Right lobe of liver (tissue), 6 donors: ENCODE measurements around the gene FAM168A. TPM values are rescaled to one million over a fixed set of nuclear protein-coding genes. Genes with fewer than 3 reads are reported as not detected.
A peak's percentile ranks its signal among the peaks of the same experiment; 100 is the strongest.
"Not testable (repeated sequence)": the region's sequence is repeated elsewhere in the genome, so short reads cannot be mapped to it uniquely, and the experiment has no call there.

Source experiments
- ATAC-seq, 4 donors: fragments of 200-7000 bp; cut with Tn5 transposase; one replicate each; pipeline ENCODE4 v1.9.1; 2020; ENCODE audit warnings: mild to moderate bottlenecking in 4 of 4, moderate library complexity in 4 of 4
- DNase-seq, 3 donors: peaks; one replicate each; pipeline ENCODE4 v3.0.0-alpha.2; 2020
- H3K27ac ChIP-seq, 3 donors: fragments of 200-600 bp; one replicate each; pipeline ENCODE4 v1.8.0; 2022
- H3K27me3 ChIP-seq, 2 donors: fragments of 200-600 bp; one replicate each; pipeline ENCODE4 v1.8.0; 2022
- H3K36me3 ChIP-seq, 4 donors: fragments of 200-600 bp; sonication (generic) in 1 of 4; one replicate each; pipeline versions ENCODE4 v1.5.1 to v1.8.0; 2017 to 2022; ENCODE audit warnings: control low read depth in 1 of 4
- H3K4me1 ChIP-seq, 4 donors: fragments of 200-600 bp; sonication (generic) in 1 of 4; one replicate each; pipeline versions ENCODE4 v1.5.1 to v1.8.0; 2017 to 2022; ENCODE audit warnings: control low read depth in 1 of 4
- H3K4me3 ChIP-seq, 3 donors: fragments of 200-600 bp; one replicate each; pipeline ENCODE4 v1.8.0; 2022
- H3K9me3 ChIP-seq, 4 donors: fragments of 200-600 bp; sonication (generic) in 1 of 4; one replicate each; pipeline versions ENCODE4 v1.5.1 to v1.8.0; 2017 to 2022; ENCODE audit warnings: control low read depth in 1 of 4
- POLR2A ChIP-seq: fragments of 450-650 bp; IDR thresholded peaks from one replicate; pipeline ENCODE4 v1.6.1; 2017; ENCODE audit warnings: antibody characterized with exemption, mild to moderate bottlenecking
- WGBS: methylation state at CpG from one replicate; pipeline ENCODE4 v1.1.6; 2018; ENCODE audit warnings: low coverage, low lambda C conversion rate; ENCODE audit not compliant: insufficient coverage; ENCODE audit errors: missing lambda C conversion rate; 5-methylcytosine and 5-hydroxymethylcytosine counted together
- intact Hi-C, 2 donors: fragments of 100-400 bp; cut with DNase I; formaldehyde crosslinking; loops; one replicate each; pipeline versions ENCODE4 v1.11.2 to v1.14.1; 2022
- total RNA-seq, 6 experiments: library from RNA; depleted of rRNA in 2 of 6; stranded (reverse); fragments of >200 nt in 2 of 6; fragmentation: NEBNext Ultra II Directional in 3 of 6; extraction: Animal tissue kit (Norgen Biotek cat#: 25700) in 3 of 6; gene quantifications; one replicate each; pipeline versions ENCODE4 v1.1.0 to v1.2.4, GENCODE V29; 2016 to 2023
- TF ChIP-seq, protein P1 (sequence below), 4 donors: fragments of 200-600 bp in 3 of 4; fragments of 450-650 bp in 1 of 4; IDR thresholded peaks; one replicate each; pipeline versions ENCODE4 v1.5.1 to v1.8.0; 2016 to 2022; ENCODE audit warnings: antibody characterized with exemption in 4 of 4, mild to moderate bottlenecking in 2 of 4
- donor health status: DM: no; HTN: yes; CAD: no.
- donor health status: DM: no; HTN: no; CAD: no.
- donor health status: DM: no; HTN: no; CAD: no.
- donor health status: DM: no; HTN: yes; CAD: no.
- donor health status: DM: no; HTN: yes; CAD: no.

FAM168A gene
- total RNA-seq, 6 experiments from 2014 or later: 13.0 to 21.5 (median 15.9) TPM

GRCh38 chr11:73585834-73586575, 11.9 kb downstream of the FAM168A start:
- Histone ChIP-seq H3K27me3 (no peaks in the 10 kb centered on the region), H3K4me1 (no peaks in the 10 kb centered on the region), H3K27ac (no peak overlapping the region), H3K9me3 (no peaks in the 10 kb centered on the region), H3K4me3 (no peak overlapping the region), H3K36me3 (no peaks in the 10 kb centered on the region)
- WGBS: 83% methylated on average over 1 of the region's 1 CpG
- intact Hi-C loops: no loop called here
- no peak for DNase-seq
- no peak for ATAC-seq
- no peak for TF ChIP-seq POLR2A
- TF ChIP-seq, protein P1, sequence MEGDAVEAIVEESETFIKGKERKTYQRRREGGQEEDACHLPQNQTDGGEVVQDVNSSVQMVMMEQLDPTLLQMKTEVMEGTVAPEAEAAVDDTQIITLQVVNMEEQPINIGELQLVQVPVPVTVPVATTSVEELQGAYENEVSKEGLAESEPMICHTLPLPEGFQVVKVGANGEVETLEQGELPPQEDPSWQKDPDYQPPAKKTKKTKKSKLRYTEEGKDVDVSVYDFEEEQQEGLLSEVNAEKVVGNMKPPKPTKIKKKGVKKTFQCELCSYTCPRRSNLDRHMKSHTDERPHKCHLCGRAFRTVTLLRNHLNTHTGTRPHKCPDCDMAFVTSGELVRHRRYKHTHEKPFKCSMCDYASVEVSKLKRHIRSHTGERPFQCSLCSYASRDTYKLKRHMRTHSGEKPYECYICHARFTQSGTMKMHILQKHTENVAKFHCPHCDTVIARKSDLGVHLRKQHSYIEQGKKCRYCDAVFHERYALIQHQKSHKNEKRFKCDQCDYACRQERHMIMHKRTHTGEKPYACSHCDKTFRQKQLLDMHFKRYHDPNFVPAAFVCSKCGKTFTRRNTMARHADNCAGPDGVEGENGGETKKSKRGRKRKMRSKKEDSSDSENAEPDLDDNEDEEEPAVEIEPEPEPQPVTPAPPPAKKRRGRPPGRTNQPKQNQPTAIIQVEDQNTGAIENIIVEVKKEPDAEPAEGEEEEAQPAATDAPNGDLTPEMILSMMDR (IDR thresholded peaks at IDR 0.05): no peak

DNA sequence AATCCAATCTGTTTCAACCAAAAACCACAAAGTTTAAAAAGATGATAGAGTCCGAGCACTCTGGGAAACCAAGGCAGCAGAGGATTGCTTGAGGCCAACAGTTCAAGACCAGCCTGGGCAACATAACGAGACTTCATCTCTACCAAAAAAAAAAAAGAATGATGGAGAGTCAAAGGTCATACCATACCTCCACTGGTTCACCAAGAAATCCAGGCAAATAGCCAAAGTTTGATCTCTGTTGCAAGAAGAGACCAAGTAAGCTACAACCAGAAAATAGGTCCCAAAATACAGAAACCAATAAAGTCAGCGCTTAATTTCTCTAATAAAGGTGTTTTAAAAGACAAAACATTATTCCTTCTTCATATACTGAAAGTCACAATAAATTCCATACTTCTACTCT, 13.1 kb downstream of the FAM168A start:
- Histone ChIP-seq H3K36me3 (no peaks in the 10 kb centered on the region), H3K4me3 (no peak overlapping the region), H3K27ac (no peak overlapping the region), H3K9me3 (no peaks in the 10 kb centered on the region), H3K27me3 (no peaks in the 10 kb centered on the region), H3K4me1 (no peaks in the 10 kb centered on the region)
- ATAC-seq: peak; percentile 54 to 83 (median 74)
- intact Hi-C loops: no loop called here
- TF ChIP-seq POLR2A: no peak
- 45% methylated on average over 3 of the region's 3 CpGs for WGBS
- DNase-seq: no peak

GRCh38 chr11:73582653-73583052, 15.3 kb downstream of the FAM168A start:
- H3K4me3 ChIP-seq: no peak overlapping the region
- 96% methylated on average over 3 of the region's 3 CpGs for WGBS
- no peak overlapping the region for H3K27ac ChIP-seq
- no peaks in the 10 kb centered on the region for H3K4me1 ChIP-seq
- no peaks in the 10 kb centered on the region for H3K27me3 ChIP-seq
- DNase-seq (no peak), ATAC-seq (no peak)
- no peak for TF ChIP-seq POLR2A
- TF ChIP-seq, protein P1 (IDR thresholded peaks at IDR 0.05): no peak
- no peaks in the 10 kb centered on the region for H3K9me3 ChIP-seq
- no peaks in the 10 kb centered on the region for H3K36me3 ChIP-seq
- intact Hi-C loops: no loop called here

DNA sequence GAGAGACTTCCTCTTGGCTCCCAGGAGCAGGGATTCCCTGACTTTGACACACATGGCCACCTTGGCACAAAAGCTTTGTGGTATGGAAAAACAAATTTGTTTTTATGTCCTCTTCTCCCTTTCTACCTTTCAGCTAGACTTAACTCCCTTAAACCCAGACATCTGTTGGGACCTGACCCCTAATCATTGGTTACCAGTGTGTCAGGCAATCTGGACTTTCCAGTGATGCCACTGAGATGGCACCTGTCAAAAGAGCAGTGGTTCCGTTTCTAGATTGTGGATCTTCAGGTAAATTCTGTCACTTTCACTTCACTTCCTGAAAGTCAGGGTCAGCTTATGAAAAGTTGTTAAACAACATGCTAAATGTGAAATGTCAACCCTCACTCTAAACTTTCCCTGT, 17.2 kb downstream of the FAM168A start:
- DNase-seq, H3K36me3 ChIP-seq, H3K27me3 ChIP-seq, ATAC-seq, H3K4me1 ChIP-seq, H3K27ac ChIP-seq, H3K9me3 ChIP-seq, intact Hi-C loops, H3K4me3 ChIP-seq: not testable (repeated sequence)
- WGBS: 60% methylated on average over 1 of the region's 1 CpG

- Histone ChIP-seq H3K4me3 (no peak overlapping the region), H3K36me3 (no peaks in the 10 kb centered on the region), H3K27me3 (no peaks in the 10 kb centered on the region), H3K4me1 (no peaks in the 10 kb centered on the region), H3K9me3 (no peaks in the 10 kb centered on the region), H3K27ac (no peak overlapping the region)
- no peak for ATAC-seq
- WGBS: 97% methylated on average over 8 of the region's 8 CpGs
- DNase-seq: no peak
- intact Hi-C loops: no loop called here
- no peak for TF ChIP-seq POLR2A
- TF ChIP-seq, protein P1 (IDR thresholded peaks at IDR 0.05): no peak
Observed at GRCh38 chr11:73579641-73580434, 18.1 kb downstream of the FAM168A start.
